NT2/D1 (cell line): ENCODE measurements around the gene GLIS1.

Source experiments
- SUZ12 ChIP-seq: IDR thresholded peaks from 2 replicates; pipeline ENCODE4 v1.6.1; 2011; ENCODE audit not compliant: insufficient read length, insufficient read depth; ENCODE audit errors: extremely low read depth
- YY1 ChIP-seq: IDR thresholded peaks from 2 replicates; pipeline ENCODE4 v1.6.1; 2011; ENCODE audit not compliant: insufficient read length, insufficient read depth

- no peak for TF ChIP-seq SUZ12
- TF ChIP-seq YY1, result no peak
Measured at GRCh38 chr1:53542551-53542950, 196.4 kb downstream of the GLIS1 start.
